HG03066 (cell line): Measurements from ENCODE around the gene SLC35G1.
A peak's percentile ranks its signal among the peaks of the same experiment; 100 is the strongest.

Source experiments
- ATAC-seq: cut with Tn5 transposase; IDR thresholded peaks from one replicate; pipeline ENCODE4 v1.9.1; 2021; ENCODE audit warnings: low read depth; ENCODE audit not compliant: unreplicated experiment

Gene SLC35G1

GRCh38 chr10:93875032-93875358 lies 18.8 kb upstream of the SLC35G1 start:
- no peak for ATAC-seq

DNA sequence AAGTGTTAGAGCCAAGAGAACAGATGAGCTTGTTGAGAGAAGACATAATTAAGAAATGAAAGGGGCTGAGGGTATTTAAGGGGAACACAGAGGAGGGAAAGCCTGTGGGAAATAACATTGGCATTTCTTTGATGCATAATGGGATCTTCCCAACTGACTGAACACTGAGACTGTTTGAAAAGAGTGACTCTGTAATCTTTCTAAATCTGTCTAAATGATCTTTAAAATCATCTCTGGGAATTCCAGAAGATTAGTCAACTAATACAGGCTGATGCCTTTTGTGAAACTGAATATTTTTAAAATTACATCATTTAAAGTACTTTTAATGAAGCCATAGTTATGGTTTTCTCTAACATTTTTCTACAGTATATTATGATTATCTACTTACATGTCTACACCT lies 17.4 kb upstream of the SLC35G1 start:
- no peak for ATAC-seq

DNA sequence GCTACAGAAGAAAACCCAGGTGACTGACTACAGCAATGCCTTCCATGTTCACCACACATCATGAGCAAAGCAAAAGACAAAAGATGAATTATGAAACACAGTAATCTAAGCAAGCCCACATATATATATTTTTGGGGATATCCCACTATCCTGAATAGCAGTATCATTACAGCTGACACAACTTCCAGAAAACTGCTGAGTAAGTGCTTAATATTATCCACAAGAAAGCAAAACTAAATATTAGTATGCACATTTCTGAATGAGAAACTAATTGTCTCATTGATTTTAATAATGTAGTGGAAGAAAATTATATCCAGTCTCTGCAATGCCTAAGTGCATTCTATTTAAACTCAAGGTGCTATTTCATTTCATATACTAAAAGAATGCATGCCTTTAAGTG lies 14.5 kb upstream of the SLC35G1 start:
- no peak for ATAC-seq

GRCh38 chr10:93894516-93895378 lies 969 bp downstream of the SLC35G1 start:
- ATAC-seq: peak; percentile 16

- no peak for ATAC-seq
Measured at GRCh38 chr10:93897070-93897780, 3.4 kb downstream of the SLC35G1 start.

DNA sequence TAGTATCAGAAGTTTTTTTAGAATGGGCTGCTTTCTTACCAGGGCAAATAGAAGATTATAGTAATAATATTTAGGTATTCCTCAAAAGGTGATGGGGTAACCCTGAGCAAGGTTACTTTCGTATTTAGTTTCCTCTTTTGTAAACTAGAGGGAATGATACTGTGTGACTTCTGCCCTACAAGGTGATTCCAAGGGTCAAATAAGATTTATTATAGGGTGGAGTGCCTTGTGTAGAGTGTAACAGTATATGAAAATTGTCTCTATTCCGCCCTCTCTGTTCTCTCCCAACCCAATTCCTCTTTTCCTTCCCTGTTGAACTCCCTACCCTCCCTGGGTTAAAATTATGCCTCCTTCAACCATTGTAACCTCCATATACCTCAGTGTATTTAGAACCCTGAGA lies 5.3 kb downstream of the SLC35G1 start:
- no peak for ATAC-seq

DNA sequence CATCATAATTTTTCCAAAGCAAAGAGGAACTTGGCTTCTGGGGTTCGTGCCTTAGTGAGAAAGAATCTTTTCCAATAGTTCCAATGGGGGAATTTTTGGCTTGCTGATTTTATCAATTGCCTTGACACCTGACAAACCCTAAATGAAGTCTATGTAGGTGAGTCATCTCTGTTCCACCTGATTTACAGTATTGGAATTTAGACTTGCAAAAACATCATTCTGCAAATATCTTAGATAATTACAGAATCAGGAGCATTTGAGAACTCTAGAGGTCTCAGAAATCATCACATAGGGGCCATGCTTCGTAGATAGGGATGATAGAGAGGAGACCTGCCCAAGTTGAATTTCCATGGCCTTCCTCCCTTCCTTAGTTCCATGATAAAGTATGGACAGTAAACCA lies 9.3 kb downstream of the SLC35G1 start:
- ATAC-seq: no peak

- no peak for ATAC-seq
Measured at GRCh38 chr10:93904901-93905300, 11.1 kb downstream of the SLC35G1 start.

GRCh38 chr10:93907059-93907458 lies 13.3 kb downstream of the SLC35G1 start:
- no peak for ATAC-seq

DNA sequence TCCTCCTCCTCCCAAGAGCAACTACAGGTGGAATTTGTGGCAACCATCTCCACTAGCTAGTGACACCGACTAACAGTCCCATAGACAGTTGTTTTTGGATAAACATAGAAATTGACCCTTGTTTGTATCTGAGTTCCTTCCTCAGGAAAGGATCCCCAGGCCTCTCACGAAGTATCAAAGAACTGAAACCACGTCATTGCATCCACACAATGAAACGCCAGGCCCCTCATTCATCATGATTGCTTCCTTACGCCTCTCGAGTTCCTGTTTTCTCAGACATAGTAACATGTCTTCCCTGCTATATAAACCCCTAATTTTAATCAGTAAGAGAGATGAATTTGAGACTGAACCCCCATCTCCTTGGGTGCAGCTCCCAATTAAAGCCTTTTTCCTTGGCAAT lies 18.1 kb downstream of the SLC35G1 start:
- no peak for ATAC-seq

DNA sequence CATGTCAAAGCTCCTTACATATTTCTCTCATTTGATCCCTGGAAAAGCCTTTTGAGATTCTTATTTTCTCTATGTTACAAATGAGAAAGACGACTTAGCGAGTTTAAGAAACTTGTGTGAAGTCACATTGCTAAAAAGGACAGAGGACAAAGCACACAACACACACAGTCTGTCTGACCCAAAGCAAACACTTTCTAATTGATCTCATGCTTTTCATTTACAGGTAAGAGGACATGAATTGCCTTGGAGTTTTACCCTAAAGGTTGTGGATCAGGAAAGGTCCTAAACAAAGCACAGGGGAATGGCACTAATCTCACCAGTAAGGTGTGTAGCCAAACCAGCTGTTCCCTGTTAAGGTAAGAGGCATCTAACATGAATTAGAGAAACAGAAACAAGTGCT lies 18.7 kb downstream of the SLC35G1 start:
- ATAC-seq: no peak

- no peak for ATAC-seq
Measured at GRCh38 chr10:93913706-93914105, 19.9 kb downstream of the SLC35G1 start.

GRCh38 chr10:93915598-93915997 lies 21.8 kb downstream of the SLC35G1 start:
- no peak for ATAC-seq

DNA sequence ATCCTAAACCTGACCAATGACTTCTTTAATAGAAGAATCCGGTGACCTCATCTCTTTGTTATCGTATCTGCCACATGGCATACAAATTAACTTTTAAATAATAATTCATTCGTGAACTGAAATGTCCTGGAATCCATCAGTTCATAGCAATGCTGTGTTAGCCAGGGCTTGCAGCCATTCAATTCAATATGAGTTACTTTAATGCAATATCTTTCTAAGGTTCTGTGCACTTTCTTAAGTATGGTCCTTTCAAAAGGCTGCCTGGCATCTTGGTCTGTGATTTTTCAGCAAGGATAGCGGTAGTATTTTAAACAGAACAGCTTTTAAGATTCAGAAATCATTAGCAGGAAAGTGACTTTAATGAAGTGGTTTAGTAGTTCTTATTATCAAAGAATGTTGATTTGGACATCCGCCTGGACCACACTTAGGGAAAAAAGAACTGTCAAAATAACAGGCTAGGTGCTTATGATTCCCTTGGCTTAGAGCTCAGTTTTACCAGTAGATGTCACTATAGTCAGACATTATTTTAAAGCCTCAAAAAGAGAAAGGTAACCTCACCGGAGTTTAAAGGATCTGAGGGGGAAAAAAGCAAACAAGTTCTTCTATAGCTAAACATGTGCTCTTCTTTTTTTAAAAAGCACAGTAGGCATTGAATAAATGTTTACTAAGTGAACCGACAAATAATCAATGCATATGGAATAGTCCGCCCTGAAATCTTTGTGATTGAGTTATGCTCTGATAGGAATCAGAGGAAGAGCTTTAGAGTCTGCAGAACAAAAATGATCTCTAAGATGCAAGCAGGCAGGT lies 22.7 kb downstream of the SLC35G1 start:
- ATAC-seq: no peak

DNA sequence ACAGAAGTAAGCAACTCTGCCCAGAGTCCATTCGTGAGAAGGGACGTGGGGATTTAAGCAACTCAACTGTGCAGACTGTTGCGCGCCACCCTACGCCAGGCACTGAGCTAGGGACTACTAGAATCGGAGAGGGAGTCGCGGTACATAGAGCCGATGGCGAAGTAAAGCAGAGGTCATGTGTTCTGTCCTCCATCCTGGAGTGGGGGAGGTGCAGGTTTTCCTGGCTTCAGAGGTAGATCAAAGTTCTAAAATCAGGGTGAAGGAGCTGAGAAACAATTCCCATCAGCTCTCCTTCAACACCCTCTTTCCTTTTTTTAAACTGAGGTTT lies 23.2 kb downstream of the SLC35G1 start:
- no peak for ATAC-seq

DNA sequence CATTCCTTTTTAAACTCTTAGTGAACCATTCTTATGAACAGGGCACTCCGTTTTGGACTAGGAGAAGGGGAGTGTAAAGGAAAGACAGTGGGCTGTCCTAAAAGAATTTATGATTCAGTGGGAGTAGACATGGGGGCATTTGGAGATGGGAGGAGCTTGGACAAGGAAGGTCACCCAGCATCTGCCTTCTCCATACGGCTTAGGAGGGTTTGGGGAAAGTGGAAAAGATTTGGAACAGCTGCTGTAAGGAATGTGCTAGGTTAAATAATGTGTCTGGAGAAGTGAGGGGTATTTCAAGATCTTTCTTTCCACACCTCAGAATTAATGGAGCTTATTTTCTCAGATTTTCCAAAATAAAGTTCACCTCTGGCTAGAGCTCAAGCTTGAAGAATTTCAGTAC lies 24.0 kb downstream of the SLC35G1 start:
- ATAC-seq: no peak

DNA sequence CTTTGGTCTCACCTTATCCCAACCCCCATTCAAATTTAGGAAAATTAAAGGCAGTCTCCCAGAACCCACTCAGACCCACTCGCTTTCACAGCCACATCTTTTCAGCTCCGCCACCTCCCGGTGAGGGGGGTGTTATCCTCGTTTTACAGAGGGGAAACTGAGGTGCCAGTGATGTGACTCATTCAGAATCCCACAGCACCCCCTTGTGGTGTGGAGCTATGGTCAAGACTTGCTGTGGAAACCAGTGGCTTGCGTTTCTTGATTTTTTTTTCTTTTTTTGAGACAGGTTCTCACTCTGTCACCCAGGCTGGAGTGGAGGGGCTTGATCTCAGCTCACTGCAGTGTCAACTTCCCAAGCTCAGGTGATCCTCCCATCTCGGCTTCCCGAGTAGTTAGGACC lies 27.6 kb downstream of the SLC35G1 start:
- ATAC-seq: no peak

- no peak for ATAC-seq
Measured at GRCh38 chr10:93926613-93927012, 32.8 kb downstream of the SLC35G1 start.

- no peak for ATAC-seq
Measured at GRCh38 chr10:93938140-93938539, 44.4 kb downstream of the SLC35G1 start.

GRCh38 chr10:93940881-93941280 lies 47.1 kb downstream of the SLC35G1 start:
- ATAC-seq: no peak

DNA sequence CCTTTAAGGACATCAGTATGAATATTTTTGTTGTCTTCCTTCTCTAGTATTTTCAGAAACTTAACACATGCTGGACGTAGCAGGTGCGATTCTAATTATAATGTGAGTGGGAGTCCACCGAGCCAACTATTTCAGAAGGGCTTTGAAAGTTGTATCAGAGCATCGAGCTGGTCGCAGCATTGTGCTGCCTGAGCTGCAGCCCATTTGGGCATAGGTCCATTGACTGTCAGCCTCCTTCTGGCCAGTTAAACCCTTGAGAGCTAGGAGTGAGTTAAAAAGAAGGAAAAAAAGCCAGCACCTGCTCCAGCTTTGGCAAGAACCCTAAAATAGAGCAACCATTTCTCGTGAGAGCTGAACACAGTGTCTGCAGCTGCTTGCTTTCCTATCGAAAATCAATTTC lies 47.8 kb downstream of the SLC35G1 start:
- ATAC-seq: no peak

DNA sequence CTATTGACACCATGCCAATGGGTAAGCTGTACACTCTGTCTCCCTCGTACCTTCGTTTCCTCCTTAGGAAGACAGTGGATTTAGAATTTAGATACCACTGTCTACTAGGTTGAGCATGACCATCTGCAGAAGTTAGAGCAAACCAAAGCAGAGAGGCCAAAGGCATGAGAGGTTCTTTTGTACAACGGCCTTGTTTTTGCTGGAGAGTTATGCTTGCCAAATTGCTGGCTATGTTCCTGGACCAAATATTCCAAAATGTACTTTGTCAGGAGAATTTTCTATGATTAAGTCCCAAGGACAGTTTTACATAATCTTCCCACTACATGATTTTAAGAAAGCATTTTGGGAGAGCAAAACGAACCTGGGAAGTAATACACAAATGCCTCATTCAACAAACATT lies 52.0 kb downstream of the SLC35G1 start:
- ATAC-seq: no peak
